RWPE1 (cell line): Measurements from ENCODE around the gene IFI16.

Source experiments
- CTCF ChIA-PET: fragments of 350-600 bp; sonication (Branson Sonifier 250); formaldehyde crosslinking; extraction: SDS; loops from one replicate; lab custom pipeline; 2021; lab: Yijun Ruan, JAX
- POLR2A ChIA-PET: fragments of 400-600 bp; formaldehyde crosslinking; extraction: SDS; loops from one replicate; lab custom pipeline; 2020; ENCODE audit warnings: antibody characterized with exemption; ENCODE audit not compliant: low non-redundant PET; lab: Yijun Ruan, JAX
- DNase-seq: peaks from one replicate; pipeline ENCODE4 v3.0.0; 2012; ENCODE audit warnings: low spot score
- H3K27ac ChIP-seq: fragments of 450-650 bp; 2 replicates; pipeline ENCODE4 v1.5.1; 2017
- CTCF ChIP-seq: fragments of 450-650 bp; conservative IDR thresholded peaks from 2 replicates; pipeline ENCODE4 v1.5.1; 2017; ENCODE audit warnings: low read depth, mild to moderate bottlenecking

IFI16 gene

GRCh38 chr1:158976219-158976618, 33.5 kb upstream of the IFI16 start:
- POLR2A ChIA-PET = no interaction called here
- DNase-seq = no peak
- CTCF ChIA-PET = no interaction called here

GRCh38 chr1:158978730-158979129, 31.0 kb upstream of the IFI16 start:
- CTCF ChIA-PET = interaction anchor here (0.5 to 0.6 kb wide), 2 partner anchors 35 to 123 kb away, joined by 5 to 8 read pairs; no protein-coding TSS in a partner anchor
- H3K27ac ChIP-seq = no peak overlapping the region
- DNase-seq = no peak
- no peak for TF ChIP-seq CTCF
- POLR2A ChIA-PET = no interaction called here

More at GRCh38 chr1:158976219-158976618, 33.5 kb upstream of the IFI16 start:
- no peak for TF ChIP-seq CTCF
- no peak overlapping the region for H3K27ac ChIP-seq

- DNase-seq = no peak
- ChIA-PET CTCF (interaction anchor here (0.5 kb wide), 1 partner anchor 34 kb away, joined by 5 read pairs; no protein-coding TSS in a partner anchor), POLR2A (no interaction called here)
- H3K27ac ChIP-seq = no peak overlapping the region
- no peak for TF ChIP-seq CTCF
Measured at GRCh38 chr1:158979229-158979628, 30.5 kb upstream of the IFI16 start.

- ChIA-PET POLR2A (no interaction called here), CTCF (interaction anchor here (0.6 kb wide), 1 partner anchor 169 kb away, joined by 4 read pairs; no protein-coding TSS in a partner anchor)
- no peak for DNase-seq
- H3K27ac ChIP-seq = no peak overlapping the region
- no peak for TF ChIP-seq CTCF
Measured at GRCh38 chr1:158983235-158983634, 26.5 kb upstream of the IFI16 start.

- no peak for DNase-seq
- CTCF ChIA-PET = no interaction called here
- no peak overlapping the region for H3K27ac ChIP-seq
- POLR2A ChIA-PET = no interaction called here
- TF ChIP-seq CTCF = no peak
Measured at GRCh38 chr1:158984386-158984785, 25.3 kb upstream of the IFI16 start.

- TF ChIP-seq CTCF = no peak
- POLR2A ChIA-PET = no interaction called here
Measured at GRCh38 chr1:158989424-158989823, 20.3 kb upstream of the IFI16 start.

More at GRCh38 chr1:158989424-158989823, 20.3 kb upstream of the IFI16 start:
- CTCF ChIA-PET = no interaction called here
- DNase-seq = no peak
- no peak overlapping the region for H3K27ac ChIP-seq
